Measurements from ENCODE around the gene OR2H2. TPM values are rescaled to one million over a fixed set of nuclear protein-coding genes. Genes with fewer than 3 reads are reported as not detected.

Gene OR2H2
- total RNA-seq, 2 experiments from 2014 or later, result not detected

- no peaks in the 10 kb centered on the region for H4K20me1 ChIP-seq (ENCODE audit: insufficient read depth, low read length)
- POLR2A ChIA-PET, result no interaction called here
- no peaks in the 10 kb centered on the region for H3K9me2 ChIP-seq (ENCODE audit: insufficient read depth, low read length)
Measured at GRCh38 chr6:29589423-29590048, 4.6 kb downstream of the OR2H2 start.

GRCh38 chr6:29590218-29590808, 5.4 kb downstream of the OR2H2 start:
- Histone ChIP-seq H3K27ac (ENCODE audit: low read depth, low read length, poor library complexity, severe bottlenecking) (no peak overlapping the region), H3K4me2 (ENCODE audit: low read length) (peak overlapping the region; percentile 32), H2AFZ (ENCODE audit: low read length) (no peak overlapping the region), H3K9me3 (ENCODE audit: low read length) (no peaks in the 10 kb centered on the region), H3K4me3 (ENCODE audit: low read depth, low read length, poor library complexity, severe bottlenecking) (no peak overlapping the region), H4K20me1 (ENCODE audit: insufficient read depth, low read length) (no peaks in the 10 kb centered on the region), H3K4me1 (ENCODE audit: insufficient read depth, low read length, poor library complexity, severe bottlenecking) (peaks cover 12% of the 10 kb centered on the region), H3K9me2 (ENCODE audit: insufficient read depth, low read length) (no peaks in the 10 kb centered on the region), H3K36me3 (ENCODE audit: insufficient read depth, low read length) (no peaks in the 10 kb centered on the region), H3K79me2 (ENCODE audit: insufficient read depth, low read depth, low read length) (no peaks in the 10 kb centered on the region)
- POLR2A ChIA-PET, result no interaction called here
- DNase-seq (ENCODE audit: low spot score), result peak; percentile 61
- intact Hi-C loops (cut with micrococcal nuclease; ENCODE audit: unreplicated experiment), result loop anchor here (10.0 kb wide), 1 partner anchor 906 kb away; no protein-coding TSS in a partner anchor
- BruUV-seq (replicated peaks), result no TSS peak
- TF ChIP-seq EZH2phosphoT487 (IDR thresholded peaks at IDR 0.05; ENCODE audit: borderline replicate concordance, low read depth, low read length), result no peak
- TF ChIP-seq CTCF (conservative IDR thresholded peaks at IDR 0.05; ENCODE audit: low read length), result no peak
- CTCF ChIA-PET (ENCODE audit: unreplicated experiment), result no interaction called here

More at GRCh38 chr6:29589423-29590048, 4.6 kb downstream of the OR2H2 start:
- intact Hi-C loops (cut with micrococcal nuclease; ENCODE audit: unreplicated experiment), result loop anchor here (1.0 to 10.0 kb wide), 4 partner anchors 213 to 905 kb away; no protein-coding TSS in a partner anchor
- Histone ChIP-seq H3K9me3 (ENCODE audit: low read length) (no peaks in the 10 kb centered on the region), H3K36me3 (ENCODE audit: insufficient read depth, low read length) (no peaks in the 10 kb centered on the region), H3K4me1 (ENCODE audit: insufficient read depth, low read length, poor library complexity, severe bottlenecking) (peaks cover 12% of the 10 kb centered on the region), H3K27ac (ENCODE audit: low read depth, low read length, poor library complexity, severe bottlenecking) (no peak overlapping the region), H2AFZ (ENCODE audit: low read length) (no peak overlapping the region; the same call in 1 of the 2 replicates), H3K79me2 (ENCODE audit: insufficient read depth, low read depth, low read length) (no peaks in the 10 kb centered on the region), H3K4me3 (ENCODE audit: low read depth, low read length, poor library complexity, severe bottlenecking) (no peak overlapping the region), H3K4me2 (ENCODE audit: low read length) (peak overlapping the region; percentile 32)
- TF ChIP-seq EZH2phosphoT487 (IDR thresholded peaks at IDR 0.05; ENCODE audit: borderline replicate concordance, low read depth, low read length) (no peak), CTCF (conservative IDR thresholded peaks at IDR 0.05; ENCODE audit: low read length) (peak; percentile 96)
- BruUV-seq (replicated peaks), result no TSS peak
- CTCF ChIA-PET (ENCODE audit: unreplicated experiment), result no interaction called here
- peak; percentile 64 for DNase-seq (ENCODE audit: low spot score)

GRCh38 chr6:29591677-29592076, 6.8 kb downstream of the OR2H2 start:
- CTCF ChIA-PET (ENCODE audit: unreplicated experiment), result no interaction called here
- TF ChIP-seq CTCF (conservative IDR thresholded peaks at IDR 0.05; ENCODE audit: low read length), result no peak
- TF ChIP-seq EZH2phosphoT487 (IDR thresholded peaks at IDR 0.05; ENCODE audit: borderline replicate concordance, low read depth, low read length), result no peak

More at GRCh38 chr6:29591677-29592076, 6.8 kb downstream of the OR2H2 start:
- H3K9me2 ChIP-seq (ENCODE audit: insufficient read depth, low read length), result no peaks in the 10 kb centered on the region
- no TSS peak for BruUV-seq (replicated peaks)
- H3K4me1 ChIP-seq (ENCODE audit: insufficient read depth, low read length, poor library complexity, severe bottlenecking), result peaks cover 12% of the 10 kb centered on the region
- H3K79me2 ChIP-seq (ENCODE audit: insufficient read depth, low read depth, low read length), result no peaks in the 10 kb centered on the region
- no peak overlapping the region for H3K4me2 ChIP-seq (ENCODE audit: low read length)
- no peak overlapping the region for H3K4me3 ChIP-seq (ENCODE audit: low read depth, low read length, poor library complexity, severe bottlenecking)
- intact Hi-C loops (cut with micrococcal nuclease; ENCODE audit: unreplicated experiment), result loop anchor here (10.0 kb wide), 1 partner anchor 907 kb away; no protein-coding TSS in a partner anchor
- no peaks in the 10 kb centered on the region for H3K36me3 ChIP-seq (ENCODE audit: insufficient read depth, low read length)
- POLR2A ChIA-PET, result no interaction called here
- no peak overlapping the region for H2AFZ ChIP-seq (ENCODE audit: low read length)
- H4K20me1 ChIP-seq (ENCODE audit: insufficient read depth, low read length), result no peaks in the 10 kb centered on the region
- DNase-seq (ENCODE audit: low spot score), result no peak
- H3K27ac ChIP-seq (ENCODE audit: low read depth, low read length, poor library complexity, severe bottlenecking), result no peak overlapping the region
- H3K9me3 ChIP-seq (ENCODE audit: low read length), result no peaks in the 10 kb centered on the region
